Fibroblast of peridontal ligament (primary cell): Measurements from ENCODE around the gene AHDC1.

Experiments
- DNase-seq: peaks from one replicate; pipeline ENCODE4 v3.0.0-alpha.2; 2010; ENCODE audit errors: extremely low read depth

AHDC1 gene

GRCh38 chr1:27528818-27529703 lies 74.9 kb downstream of the AHDC1 start:
- DNase-seq, result peak; percentile 66

- DNase-seq, result no peak
These were observed 75.8 kb downstream of the AHDC1 start for GRCh38 chr1:27527890-27528817.

- DNase-seq, result peak; percentile 64
These were observed 76.6 kb downstream of the AHDC1 start for GRCh38 chr1:27527223-27527889.

DNA sequence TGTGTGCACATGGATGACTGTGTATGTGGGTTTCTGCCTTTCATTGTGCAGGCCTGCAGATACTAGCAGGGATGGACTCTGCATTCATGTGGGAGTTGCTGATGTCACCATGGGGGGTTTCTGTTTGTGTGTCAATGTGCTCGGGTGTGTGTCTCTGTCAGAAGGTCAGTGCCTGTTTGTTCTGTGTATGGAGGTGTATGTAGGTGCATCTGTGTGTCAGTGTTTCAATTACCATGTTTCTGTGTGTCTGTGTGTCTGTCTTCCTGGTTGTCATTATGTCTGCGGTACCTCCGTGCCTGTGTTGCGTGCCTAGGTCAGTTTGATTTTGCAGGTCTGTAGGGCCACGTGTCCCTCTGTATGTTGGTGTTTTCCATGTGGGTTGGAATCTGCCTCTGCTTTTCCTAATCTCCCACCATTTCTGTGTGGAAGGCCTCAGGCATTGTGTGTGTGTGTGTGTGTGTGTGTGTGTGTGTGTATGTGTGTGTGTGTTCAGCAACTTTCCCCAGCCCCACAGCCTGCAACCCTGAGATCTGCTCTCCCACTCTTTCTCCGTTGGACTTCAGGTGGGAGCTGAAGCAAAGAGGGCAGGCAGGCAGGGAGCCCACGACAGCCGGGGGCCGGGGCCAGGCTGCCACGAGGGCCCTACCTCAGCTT lies 77.2 kb downstream of the AHDC1 start:
- no peak for DNase-seq

DNA sequence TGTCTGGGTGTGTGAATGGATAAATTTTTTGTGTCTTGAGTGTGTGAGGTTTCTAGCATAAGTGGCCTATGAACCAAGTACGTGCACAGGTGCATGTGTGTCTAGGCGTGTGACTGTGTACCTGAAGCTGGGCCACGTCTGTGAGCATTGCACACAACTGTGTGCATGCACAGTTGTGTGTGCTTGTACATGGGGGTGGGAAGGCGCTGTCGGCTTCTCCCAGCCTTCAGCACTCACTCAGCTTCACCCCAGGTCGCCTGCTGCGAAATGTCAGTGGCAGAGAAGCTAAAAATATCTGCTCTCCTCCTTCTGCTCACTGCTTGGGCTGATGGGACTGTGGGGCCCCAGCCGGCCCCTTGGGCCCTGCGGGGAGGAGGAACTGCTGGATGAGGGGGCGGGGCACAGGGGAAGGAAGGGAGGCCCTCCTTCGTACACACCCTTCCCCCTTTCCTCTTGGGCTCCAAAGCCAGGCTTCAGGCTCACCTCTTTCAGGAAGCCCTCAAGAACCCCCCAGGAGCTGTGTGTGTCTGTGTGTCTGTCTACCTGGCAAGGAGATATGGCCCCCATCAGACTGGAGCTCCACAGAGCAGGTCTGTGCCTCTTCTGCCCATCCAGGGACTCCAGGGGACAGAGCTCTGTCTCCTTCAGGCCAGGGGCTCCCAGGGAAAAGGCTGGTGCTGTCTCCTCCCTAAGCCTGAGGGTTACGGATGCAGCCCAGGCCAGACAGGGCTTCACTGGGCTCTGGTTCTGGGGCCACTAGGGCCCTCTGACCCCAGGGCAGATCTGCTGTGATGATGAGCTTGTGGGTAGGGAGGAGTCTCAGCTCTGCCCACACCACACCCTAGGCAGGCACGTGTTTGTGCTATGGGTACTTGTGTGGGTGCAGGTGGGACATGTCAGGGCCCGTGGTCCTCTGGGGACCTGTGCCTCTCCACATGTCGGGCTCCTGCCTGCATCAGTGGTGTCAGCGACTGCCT lies 78.4 kb downstream of the AHDC1 start:
- DNase-seq, result peak; percentile 45

DNA sequence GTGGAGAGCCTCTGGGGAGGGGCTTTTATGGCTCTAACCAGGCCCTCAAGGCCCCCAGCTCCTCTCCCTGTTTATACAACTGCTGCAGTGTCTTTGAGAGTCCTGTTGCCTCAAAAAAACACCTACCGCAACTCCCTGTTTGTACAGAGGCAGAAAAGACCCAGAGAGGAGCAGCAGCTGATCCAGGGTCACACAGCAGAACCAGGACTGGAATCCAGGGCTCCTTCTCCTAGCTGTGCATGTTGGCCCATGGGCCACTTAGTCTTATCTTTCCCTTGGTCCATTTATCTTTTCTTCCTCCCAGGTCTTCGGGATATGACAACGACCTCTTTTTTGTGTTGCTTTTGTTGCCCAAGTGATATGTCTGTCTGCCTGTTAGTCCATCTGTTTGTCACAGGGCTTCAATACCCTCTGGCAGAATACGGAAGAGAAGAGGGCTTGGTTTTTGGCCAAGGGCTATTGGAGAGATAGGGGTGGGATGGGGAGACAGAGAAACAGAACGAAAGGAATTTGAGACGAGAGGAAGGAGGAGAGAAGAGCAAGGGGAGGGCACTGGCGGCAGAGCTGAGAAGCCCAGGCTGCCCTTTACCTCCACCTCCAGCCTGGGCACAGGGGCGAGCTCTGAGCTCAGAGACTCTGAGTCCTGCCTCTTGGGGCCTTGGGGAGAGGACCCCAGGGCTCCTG lies 80.5 kb downstream of the AHDC1 start:
- no peak for DNase-seq

GRCh38 chr1:27522432-27523336 lies 81.3 kb downstream of the AHDC1 start:
- no peak for DNase-seq

GRCh38 chr1:27521861-27522431 lies 82.0 kb downstream of the AHDC1 start:
- DNase-seq, result no peak

DNA sequence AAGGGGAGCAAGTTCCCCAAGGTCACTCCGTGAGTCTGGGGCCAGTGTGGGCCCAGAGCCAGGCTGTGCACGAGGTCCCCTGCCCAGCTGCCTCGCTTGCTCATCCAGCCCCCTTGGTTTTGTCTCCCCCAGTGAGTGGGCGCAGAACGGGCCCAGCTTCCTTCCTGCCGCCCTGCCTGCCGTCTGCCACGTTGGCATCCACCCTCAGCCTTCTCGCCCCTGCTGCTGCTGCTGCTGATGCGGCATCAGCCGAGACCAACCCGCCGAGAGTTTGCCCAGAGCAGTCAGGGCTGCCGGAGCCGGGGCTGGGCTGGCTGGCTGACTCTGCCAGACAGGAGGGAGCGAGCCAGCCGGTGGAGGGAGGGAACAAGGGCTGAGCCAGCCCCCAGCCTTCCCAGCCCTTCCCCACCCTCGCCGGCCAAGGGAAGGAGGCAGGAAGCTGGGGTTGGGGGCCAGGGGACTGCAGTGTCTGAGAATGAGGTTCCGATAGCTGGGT lies 82.6 kb downstream of the AHDC1 start:
- no peak for DNase-seq

DNA sequence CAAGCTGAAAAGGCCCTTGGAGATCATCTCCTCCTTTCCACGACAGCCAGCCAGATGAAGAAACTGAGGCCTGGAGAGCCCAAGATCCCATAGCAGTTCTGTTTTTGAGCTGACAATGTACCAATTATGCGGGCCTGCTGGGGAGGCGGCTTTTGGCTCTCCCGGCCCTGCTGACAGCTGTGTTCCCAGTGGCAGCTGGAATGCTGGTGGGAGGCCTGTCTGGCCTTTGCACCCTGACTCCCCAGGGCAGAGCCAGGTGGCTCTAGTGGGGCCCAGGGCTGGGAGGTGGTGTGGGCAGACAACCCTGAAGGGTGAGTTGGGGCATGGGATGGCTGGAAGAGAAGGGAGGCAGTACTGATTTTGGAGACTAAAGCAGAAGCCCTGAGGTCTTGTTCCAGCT lies 83.3 kb downstream of the AHDC1 start:
- no peak for DNase-seq

DNA sequence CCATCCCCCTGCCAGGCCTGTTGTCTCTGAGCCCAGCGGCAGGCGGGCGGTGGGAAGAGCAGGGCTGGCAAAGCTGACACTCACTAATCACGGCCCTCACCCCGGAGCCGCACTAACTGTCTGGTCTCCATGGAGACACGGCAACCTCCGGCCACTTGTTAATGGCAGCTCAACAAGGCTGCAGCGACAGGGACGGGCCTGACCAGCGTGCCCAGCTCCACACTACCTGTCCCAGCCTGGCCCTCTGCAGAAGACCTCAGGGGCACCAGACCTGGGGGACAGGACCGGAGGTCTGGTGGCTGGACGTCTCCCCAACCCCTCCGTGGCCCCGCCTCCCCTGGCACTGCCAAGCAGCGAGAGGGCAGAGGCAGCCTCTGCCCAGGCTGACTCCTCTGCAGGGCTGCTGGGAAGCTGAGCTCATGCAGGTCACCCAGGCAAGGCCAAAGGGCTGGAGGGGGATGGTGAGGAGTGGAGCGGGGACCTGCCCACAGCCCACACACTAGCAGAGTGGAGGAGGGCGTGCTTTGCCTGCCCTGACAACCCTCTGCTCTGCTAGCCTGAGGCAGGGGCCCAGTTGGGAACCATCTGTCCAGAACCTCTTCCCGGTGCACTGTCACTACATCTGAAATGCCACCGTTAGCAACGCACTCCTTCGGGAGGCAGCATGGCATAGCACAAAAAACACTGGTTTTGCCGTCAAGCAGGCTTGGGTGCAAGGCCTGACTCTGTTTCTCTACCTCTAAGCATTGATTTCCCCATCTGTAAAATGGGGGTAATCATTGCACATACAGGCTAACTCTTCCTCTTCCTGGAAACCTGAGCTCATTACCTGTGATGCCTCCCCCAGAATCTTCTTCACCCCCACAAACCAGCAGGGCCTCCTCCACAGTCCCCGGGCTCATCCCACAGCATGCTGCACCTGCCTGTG lies 84.3 kb downstream of the AHDC1 start:
- no peak for DNase-seq

GRCh38 chr1:27518808-27519207 lies 85.1 kb downstream of the AHDC1 start:
- no peak for DNase-seq

GRCh38 chr1:27517907-27518718 lies 85.8 kb downstream of the AHDC1 start:
- DNase-seq, result no peak

GRCh38 chr1:27517301-27517700 lies 86.6 kb downstream of the AHDC1 start:
- no peak for DNase-seq

DNA sequence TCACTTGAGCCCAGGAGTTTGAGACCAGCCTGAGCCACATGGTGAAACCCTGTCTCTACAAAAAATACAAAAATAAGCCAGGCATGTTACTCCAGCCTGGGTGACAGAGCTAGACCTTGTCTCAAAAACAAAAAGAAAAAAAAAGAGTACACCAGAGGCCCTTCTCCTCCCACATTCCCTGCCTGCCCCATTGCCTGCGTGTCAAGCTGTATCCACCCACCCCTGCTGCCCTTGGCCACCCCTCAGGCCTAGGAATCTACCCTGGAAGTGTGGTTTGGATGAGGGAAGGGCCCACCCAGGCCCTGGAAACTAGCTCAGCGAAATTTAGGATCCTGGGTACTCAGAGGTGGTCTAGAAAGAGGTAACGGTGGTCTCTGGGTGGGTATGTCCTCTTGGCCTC lies 88.3 kb downstream of the AHDC1 start:
- DNase-seq, result no peak

DNA sequence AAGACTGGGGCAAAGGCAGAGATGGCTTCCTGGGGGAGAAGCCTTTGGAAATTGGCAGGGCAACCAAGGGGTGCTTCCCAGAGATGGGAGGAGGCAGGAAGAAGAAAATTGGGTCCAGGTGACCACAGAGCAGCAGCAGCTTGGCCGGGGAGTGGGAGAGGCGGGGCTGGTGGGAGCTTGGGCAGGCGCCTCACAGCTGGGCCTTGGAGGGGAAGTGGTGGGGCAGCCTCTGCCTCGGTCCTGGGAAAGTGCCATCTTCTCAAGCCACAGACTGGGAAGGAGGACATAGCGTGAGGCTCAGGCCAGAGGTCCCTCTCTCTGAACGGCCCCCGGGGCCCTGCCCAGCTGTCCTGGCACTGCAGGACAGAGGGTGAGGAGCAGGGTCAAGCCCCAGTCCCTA lies 90.0 kb downstream of the AHDC1 start:
- peak; percentile 38 for DNase-seq
